GM19023 (cell line): ENCODE measurements around the gene AAMP.

Experiments
- ATAC-seq: cut with Tn5 transposase; IDR thresholded peaks from one replicate; pipeline ENCODE4 v1.9.1; 2021; ENCODE audit warnings: mild to moderate bottlenecking, moderate library complexity; ENCODE audit not compliant: unreplicated experiment

The AAMP gene

GRCh38 chr2:218294430-218295022 lies 24.6 kb upstream of the AAMP start:
- ATAC-seq = no peak

GRCh38 chr2:218293715-218294429 lies 23.9 kb upstream of the AAMP start:
- no peak for ATAC-seq

- peak; percentile 77 for ATAC-seq
Measured at GRCh38 chr2:218292048-218293014, 22.4 kb upstream of the AAMP start, which contains the start of gene TMBIM1. TMBIM1 (minus strand) TSS chr2:218292503; CDS start chr2:218282141, 10,362 bp downstream.

- no peak for ATAC-seq
Measured at GRCh38 chr2:218291318-218292047, 21.5 kb upstream of the AAMP start.

- ATAC-seq = peak; percentile 43
Measured at GRCh38 chr2:218290316-218291261, 20.7 kb upstream of the AAMP start.

- no peak for ATAC-seq
Measured at GRCh38 chr2:218289639-218290315, 19.8 kb upstream of the AAMP start.

- ATAC-seq = peak; percentile 61
Measured at GRCh38 chr2:218286570-218287459, 16.9 kb upstream of the AAMP start.

GRCh38 chr2:218285604-218286003 lies 15.7 kb upstream of the AAMP start:
- ATAC-seq = no peak

GRCh38 chr2:218284106-218284811 lies 14.3 kb upstream of the AAMP start:
- peak; percentile 57 for ATAC-seq

- ATAC-seq = no peak
Measured at GRCh38 chr2:218282173-218282991, 12.4 kb upstream of the AAMP start.

- ATAC-seq = no peak
Measured at GRCh38 chr2:218281449-218281848, 11.5 kb upstream of the AAMP start.

GRCh38 chr2:218280260-218280870 lies 10.4 kb upstream of the AAMP start:
- no peak for ATAC-seq

- ATAC-seq = no peak
Measured at GRCh38 chr2:218278531-218279360, 8.8 kb upstream of the AAMP start.

- no peak for ATAC-seq
Measured at GRCh38 chr2:218277921-218278320, 8.0 kb upstream of the AAMP start.
